ENCODE results near the gene SPEN.
"Not testable (repeated sequence)": the region's sequence is repeated elsewhere in the genome, so short reads cannot be mapped to it uniquely, and the experiment has no call there.

Gene SPEN

GRCh38 chr1:15847100-15847892 is at the start of gene SPEN:
Gene SPEN (plus strand): TSS chr1:15847707. CDS start chr1:15848068, 361 bp downstream.
- DNase-seq = peak; percentile 99

GRCh38 chr1:15799004-15799867 is 48.3 kb upstream of the SPEN start:
- DNase-seq = peak; percentile 51

- DNase-seq = no peak
These were observed 47.3 kb upstream of the SPEN start for GRCh38 chr1:15799928-15800835.

GRCh38 chr1:15802234-15802965 is 45.1 kb upstream of the SPEN start:
- no peak for DNase-seq

- no peak for DNase-seq
These were observed 44.1 kb upstream of the SPEN start for GRCh38 chr1:15803380-15803779.

- DNase-seq = no peak
These were observed 43.4 kb upstream of the SPEN start for GRCh38 chr1:15804060-15804459.

GRCh38 chr1:15807121-15807520 is 40.4 kb upstream of the SPEN start:
- DNase-seq = no peak

GRCh38 chr1:15807549-15807948 is 40.0 kb upstream of the SPEN start, which contains the start of gene UQCRHL:
Gene UQCRHL (minus strand): TSS chr1:15807649. CDS start chr1:15807649, 0 bp downstream.
- DNase-seq = not testable (repeated sequence)

GRCh38 chr1:15808955-15809354 is 38.6 kb upstream of the SPEN start:
- DNase-seq = no peak

- DNase-seq = no peak
These were observed 37.4 kb upstream of the SPEN start for GRCh38 chr1:15810073-15810472.

- no peak for DNase-seq
These were observed 30.8 kb upstream of the SPEN start for GRCh38 chr1:15816674-15817073.

GRCh38 chr1:15820478-15820877 is 27.0 kb upstream of the SPEN start:
- DNase-seq = no peak

GRCh38 chr1:15825800-15826199 is 21.7 kb upstream of the SPEN start:
- peak; percentile 72 for DNase-seq

- DNase-seq = no peak
These were observed 20.5 kb upstream of the SPEN start for GRCh38 chr1:15826810-15827507.

GRCh38 chr1:15827567-15827966 is 19.9 kb upstream of the SPEN start:
- DNase-seq = not testable (repeated sequence)

GRCh38 chr1:15828931-15829330 is 18.6 kb upstream of the SPEN start:
- DNase-seq = not testable (repeated sequence)

- no peak for DNase-seq
These were observed 17.2 kb upstream of the SPEN start for GRCh38 chr1:15830258-15830657.

GRCh38 chr1:15833069-15833679 is 14.3 kb upstream of the SPEN start:
- peak; percentile 71 for DNase-seq

GRCh38 chr1:15833842-15834405 is 13.6 kb upstream of the SPEN start:
- no peak for DNase-seq

GRCh38 chr1:15834406-15835204 is 12.9 kb upstream of the SPEN start:
- DNase-seq = peak; percentile 90
